Measurements from ENCODE around the gene DNAI7.

GRCh38 chr12:25106818-25107217, 88.1 kb downstream of the DNAI7 start:
- TF ChIP-seq CTCF (IDR thresholded peaks at IDR 0.05) = no peak
- TF ChIP-seq ZFX (IDR thresholded peaks at IDR 0.05; ENCODE audit: borderline replicate concordance) = no peak
